Measurements from ENCODE around the gene RAB42.
A peak's percentile ranks its signal among the peaks of the same experiment; 100 is the strongest.

RAB42 gene

DNA sequence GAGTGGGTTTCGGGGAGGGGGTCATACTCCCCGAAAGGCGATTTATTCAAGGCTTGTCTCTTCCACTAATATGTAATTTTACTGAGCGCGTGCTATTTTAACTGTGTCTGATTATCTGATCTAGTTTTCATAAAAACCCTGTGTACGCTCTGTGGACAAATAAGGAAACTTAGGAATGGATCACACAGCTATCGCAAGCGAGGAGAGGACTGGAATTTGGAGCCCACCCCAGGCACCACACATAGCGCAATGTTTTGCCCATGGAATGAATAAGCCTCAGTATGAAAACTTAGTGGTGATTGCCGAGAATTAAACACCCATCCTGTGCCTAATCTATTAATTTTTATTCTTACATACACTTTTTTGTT lies 9.8 kb upstream of the RAB42 start:
- TF ChIP-seq CEBPB (IDR thresholded peaks at IDR 0.05) = no peak
- TF ChIP-seq EP300 (IDR thresholded peaks at IDR 0.05; ENCODE audit: borderline replicate concordance) = no peak
- TF ChIP-seq, protein P1, sequence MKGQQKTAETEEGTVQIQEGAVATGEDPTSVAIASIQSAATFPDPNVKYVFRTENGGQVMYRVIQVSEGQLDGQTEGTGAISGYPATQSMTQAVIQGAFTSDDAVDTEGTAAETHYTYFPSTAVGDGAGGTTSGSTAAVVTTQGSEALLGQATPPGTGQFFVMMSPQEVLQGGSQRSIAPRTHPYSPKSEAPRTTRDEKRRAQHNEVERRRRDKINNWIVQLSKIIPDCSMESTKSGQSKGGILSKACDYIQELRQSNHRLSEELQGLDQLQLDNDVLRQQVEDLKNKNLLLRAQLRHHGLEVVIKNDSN (IDR thresholded peaks at IDR 0.05) = no peak
- TF ChIP-seq ZBTB7A (IDR thresholded peaks at IDR 0.05; ENCODE audit: low read depth) = 0 out of 2 replicates have a peak, but pooled peaks have one; percentile 19

DNA sequence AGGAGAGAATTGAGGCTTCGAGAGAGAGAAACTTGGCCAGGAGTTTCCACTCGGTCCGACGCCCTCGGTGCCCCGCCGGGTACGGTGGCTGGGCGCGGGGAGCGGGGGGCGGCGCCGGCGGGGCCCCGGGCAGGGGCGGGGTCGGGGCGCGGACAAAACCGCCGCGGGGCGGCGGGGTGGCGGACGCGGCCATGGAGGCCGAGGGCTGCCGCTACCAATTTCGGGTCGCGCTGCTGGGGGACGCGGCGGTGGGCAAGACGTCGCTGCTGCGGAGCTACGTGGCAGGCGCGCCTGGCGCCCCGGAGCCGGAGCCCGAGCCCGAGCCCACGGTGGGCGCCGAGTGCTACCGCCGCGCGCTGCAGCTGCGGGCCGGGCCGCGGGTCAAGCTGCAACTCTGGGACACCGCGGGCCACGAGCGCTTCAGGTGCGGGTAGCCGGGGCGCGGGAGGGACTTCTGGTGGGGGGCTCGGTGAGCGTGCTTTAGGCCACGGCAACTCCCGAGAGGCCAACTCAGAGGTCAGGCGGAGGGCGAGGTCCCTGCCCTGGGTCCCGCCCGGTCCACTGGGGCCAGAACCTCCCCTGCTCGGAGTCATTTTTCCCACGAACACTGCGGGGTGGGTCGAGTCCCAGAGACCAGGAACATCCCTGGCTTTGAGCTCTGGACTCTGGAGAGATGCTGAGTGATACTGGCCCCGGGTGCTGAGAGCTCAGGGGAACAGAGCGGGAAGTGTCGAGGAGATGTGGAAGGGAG lies 431 bp downstream of the RAB42 start:
- TF ChIP-seq EGR1 (IDR thresholded peaks at IDR 0.05) = no peak
- no peak for TF ChIP-seq TAF1 (IDR thresholded peaks at IDR 0.05; ENCODE audit: low read depth)
- no peak for TF ChIP-seq TCF12 (IDR thresholded peaks at IDR 0.05; ENCODE audit: low read depth)
- TF ChIP-seq, protein P1 (IDR thresholded peaks at IDR 0.05) = no peak
- TF ChIP-seq EP300 (IDR thresholded peaks at IDR 0.05; ENCODE audit: borderline replicate concordance) = no peak
- TF ChIP-seq CREB1 (IDR thresholded peaks at IDR 0.05; ENCODE audit: low read depth) = no peak
- no peak for TF ChIP-seq RAD21 (IDR thresholded peaks at IDR 0.05; ENCODE audit: low read depth)
- no peak for TF ChIP-seq FOXM1 (IDR thresholded peaks at IDR 0.05; ENCODE audit: borderline replicate concordance, low read depth)
- TF ChIP-seq NFIC (IDR thresholded peaks at IDR 0.05) = no peak

DNA sequence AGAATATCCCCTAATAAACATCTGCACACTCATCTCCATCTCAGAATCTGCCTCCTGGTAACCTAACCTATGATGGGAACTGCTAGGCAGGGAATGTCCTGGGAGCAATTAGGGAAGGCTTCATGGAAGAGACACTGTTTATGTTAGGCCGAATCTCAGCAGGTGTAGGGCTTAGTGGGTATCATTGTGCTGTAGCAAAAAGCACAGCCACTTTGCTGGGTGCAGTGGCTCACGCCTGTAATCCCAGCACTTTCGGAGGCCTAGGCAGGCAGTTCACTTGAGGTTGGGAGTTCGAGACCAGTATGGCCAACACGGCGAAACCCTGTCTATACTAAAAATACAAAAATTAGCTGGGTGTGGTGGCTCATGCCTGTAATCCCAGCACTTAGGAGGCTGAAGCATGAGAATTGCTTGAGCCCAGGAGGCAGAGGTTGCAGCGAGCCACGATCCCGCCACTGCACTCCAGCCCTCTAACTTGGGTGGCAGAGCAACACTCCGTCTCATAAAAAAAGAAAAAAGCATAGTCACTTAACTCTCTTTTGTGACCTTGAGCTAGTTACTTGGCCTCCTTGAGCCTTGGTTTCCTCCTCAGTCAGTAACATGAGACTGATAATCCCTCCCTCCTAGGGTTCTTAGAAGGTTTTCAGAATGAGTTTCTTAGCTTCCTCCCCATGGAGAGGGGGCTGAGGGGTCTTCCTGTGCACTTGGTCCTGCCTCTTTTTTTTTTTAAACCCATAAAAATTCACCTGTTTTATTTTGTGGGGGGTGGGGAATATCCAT lies 3.5 kb downstream of the RAB42 start:
- TF ChIP-seq, protein P2, sequence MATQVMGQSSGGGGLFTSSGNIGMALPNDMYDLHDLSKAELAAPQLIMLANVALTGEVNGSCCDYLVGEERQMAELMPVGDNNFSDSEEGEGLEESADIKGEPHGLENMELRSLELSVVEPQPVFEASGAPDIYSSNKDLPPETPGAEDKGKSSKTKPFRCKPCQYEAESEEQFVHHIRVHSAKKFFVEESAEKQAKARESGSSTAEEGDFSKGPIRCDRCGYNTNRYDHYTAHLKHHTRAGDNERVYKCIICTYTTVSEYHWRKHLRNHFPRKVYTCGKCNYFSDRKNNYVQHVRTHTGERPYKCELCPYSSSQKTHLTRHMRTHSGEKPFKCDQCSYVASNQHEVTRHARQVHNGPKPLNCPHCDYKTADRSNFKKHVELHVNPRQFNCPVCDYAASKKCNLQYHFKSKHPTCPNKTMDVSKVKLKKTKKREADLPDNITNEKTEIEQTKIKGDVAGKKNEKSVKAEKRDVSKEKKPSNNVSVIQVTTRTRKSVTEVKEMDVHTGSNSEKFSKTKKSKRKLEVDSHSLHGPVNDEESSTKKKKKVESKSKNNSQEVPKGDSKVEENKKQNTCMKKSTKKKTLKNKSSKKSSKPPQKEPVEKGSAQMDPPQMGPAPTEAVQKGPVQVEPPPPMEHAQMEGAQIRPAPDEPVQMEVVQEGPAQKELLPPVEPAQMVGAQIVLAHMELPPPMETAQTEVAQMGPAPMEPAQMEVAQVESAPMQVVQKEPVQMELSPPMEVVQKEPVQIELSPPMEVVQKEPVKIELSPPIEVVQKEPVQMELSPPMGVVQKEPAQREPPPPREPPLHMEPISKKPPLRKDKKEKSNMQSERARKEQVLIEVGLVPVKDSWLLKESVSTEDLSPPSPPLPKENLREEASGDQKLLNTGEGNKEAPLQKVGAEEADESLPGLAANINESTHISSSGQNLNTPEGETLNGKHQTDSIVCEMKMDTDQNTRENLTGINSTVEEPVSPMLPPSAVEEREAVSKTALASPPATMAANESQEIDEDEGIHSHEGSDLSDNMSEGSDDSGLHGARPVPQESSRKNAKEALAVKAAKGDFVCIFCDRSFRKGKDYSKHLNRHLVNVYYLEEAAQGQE (IDR thresholded peaks at IDR 0.05; ENCODE audit: low read depth) = no peak
- TF ChIP-seq YY1 (IDR thresholded peaks at IDR 0.05; ENCODE audit: low read depth) = no peak
- no peak for TF ChIP-seq EP300 (IDR thresholded peaks at IDR 0.05; ENCODE audit: borderline replicate concordance)
- no peak for TF ChIP-seq ZBTB7A (IDR thresholded peaks at IDR 0.05; ENCODE audit: low read depth)
- TF ChIP-seq NFIC (IDR thresholded peaks at IDR 0.05) = no peak
- no peak for TF ChIP-seq RAD21 (IDR thresholded peaks at IDR 0.05; ENCODE audit: low read depth)
- no peak for TF ChIP-seq FOXM1 (IDR thresholded peaks at IDR 0.05; ENCODE audit: borderline replicate concordance, low read depth)
- TF ChIP-seq CREB1 (IDR thresholded peaks at IDR 0.05; ENCODE audit: low read depth) = no peak
- no peak for TF ChIP-seq TEAD4 (IDR thresholded peaks at IDR 0.05)
- TF ChIP-seq EGR1 (IDR thresholded peaks at IDR 0.05) = no peak
- TF ChIP-seq, protein P3, sequence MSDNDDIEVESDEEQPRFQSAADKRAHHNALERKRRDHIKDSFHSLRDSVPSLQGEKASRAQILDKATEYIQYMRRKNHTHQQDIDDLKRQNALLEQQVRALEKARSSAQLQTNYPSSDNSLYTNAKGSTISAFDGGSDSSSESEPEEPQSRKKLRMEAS (IDR thresholded peaks at IDR 0.05) = no peak
- no peak for TF ChIP-seq TCF12 (IDR thresholded peaks at IDR 0.05; ENCODE audit: low read depth)
- no peak for TF ChIP-seq CEBPB (IDR thresholded peaks at IDR 0.05)
- TF ChIP-seq TAF1 (IDR thresholded peaks at IDR 0.05; ENCODE audit: low read depth) = no peak
- TF ChIP-seq, protein P1 (IDR thresholded peaks at IDR 0.05) = no peak

DNA sequence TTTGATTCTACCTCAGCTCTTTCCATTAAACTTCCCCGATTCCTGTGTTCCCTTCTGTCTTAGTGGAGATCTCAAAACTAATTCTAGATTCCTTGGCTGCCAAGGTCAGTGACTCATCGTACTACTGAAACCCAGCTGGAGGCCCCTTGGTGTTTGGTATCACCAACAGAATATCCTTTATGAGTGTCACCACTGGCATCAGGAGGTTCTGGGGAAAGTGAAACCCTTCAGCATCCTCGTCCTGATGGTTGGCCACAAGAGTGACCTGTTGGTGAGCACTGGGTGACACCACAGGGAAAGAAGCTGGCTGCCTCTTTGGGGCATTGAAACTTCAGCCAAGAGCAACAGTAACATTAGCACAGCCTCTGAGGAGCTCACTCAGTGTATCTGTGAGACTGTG lies 9.6 kb downstream of the RAB42 start:
- TF ChIP-seq YY1 (IDR thresholded peaks at IDR 0.05; ENCODE audit: low read depth) (no peak), TEAD4 (IDR thresholded peaks at IDR 0.05) (peak; percentile 44; the same call in 1 of the 2 replicates)

DNA sequence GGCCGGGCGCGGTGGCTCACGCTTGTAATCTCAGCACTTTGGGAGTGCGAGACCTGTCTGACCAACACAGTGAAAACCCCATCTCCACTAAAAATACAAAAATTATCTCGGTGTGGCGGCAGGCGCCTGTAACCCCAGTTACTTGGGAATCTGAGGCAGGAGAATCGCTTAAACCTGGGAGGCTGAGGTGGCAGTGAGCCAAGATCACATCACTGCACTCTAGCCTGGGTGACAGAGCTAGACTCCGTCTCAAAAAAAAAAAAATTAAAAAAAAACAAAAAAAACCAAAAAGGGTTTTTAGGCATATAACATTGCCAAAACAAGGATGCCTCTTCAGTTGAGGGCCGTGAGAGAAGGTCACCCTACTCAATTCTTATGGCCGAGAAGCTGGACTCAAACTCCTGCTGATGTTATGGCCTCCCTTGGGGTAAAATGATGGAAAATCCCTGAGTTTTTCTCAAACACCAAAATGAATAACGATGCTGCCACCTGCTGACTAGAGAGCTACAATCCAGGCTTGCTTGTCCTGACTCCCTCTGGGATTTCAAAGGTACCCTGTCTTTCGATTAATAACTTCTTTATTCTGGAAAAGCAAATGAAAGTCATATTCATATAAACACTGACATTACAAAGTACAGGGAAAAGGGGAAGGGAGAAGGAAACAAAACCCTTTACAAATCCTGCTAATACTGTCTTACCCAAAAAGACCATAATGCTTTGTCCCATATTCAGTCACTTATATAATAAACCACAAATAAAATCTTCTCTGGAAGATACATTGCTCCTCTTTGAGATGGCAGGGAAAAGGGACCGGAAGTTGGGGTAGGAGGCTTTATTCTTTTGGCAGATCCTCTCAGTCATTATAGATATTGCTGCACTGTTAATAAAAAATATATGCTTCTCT lies 10.7 kb downstream of the RAB42 start:
- TF ChIP-seq CEBPB (IDR thresholded peaks at IDR 0.05) (no peak), RAD21 (IDR thresholded peaks at IDR 0.05; ENCODE audit: low read depth) (peak; percentile 70), EGR1 (IDR thresholded peaks at IDR 0.05) (no peak)

DNA sequence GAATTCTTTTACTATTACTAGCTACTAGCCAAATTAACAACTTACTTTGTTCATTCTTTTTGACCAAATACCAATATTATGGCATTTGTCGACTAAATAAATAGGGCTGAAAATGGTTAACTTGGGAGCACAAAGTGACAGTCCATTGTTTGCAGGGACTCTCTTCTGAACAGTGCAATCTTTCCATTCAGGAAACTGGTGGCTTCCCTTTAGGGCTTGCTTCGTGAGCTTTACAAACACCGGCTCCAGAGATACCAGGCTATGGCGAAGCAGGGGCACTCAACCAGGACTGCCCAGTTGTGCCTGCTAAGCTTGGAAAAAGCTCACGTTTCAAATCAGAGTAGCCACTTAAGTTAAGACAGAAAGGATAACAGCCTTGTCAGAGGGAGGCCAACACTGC lies 12.3 kb downstream of the RAB42 start:
- TF ChIP-seq CREB1 (IDR thresholded peaks at IDR 0.05; ENCODE audit: low read depth) = no peak
- no peak for TF ChIP-seq EP300 (IDR thresholded peaks at IDR 0.05; ENCODE audit: borderline replicate concordance)
- TF ChIP-seq TAF1 (IDR thresholded peaks at IDR 0.05; ENCODE audit: low read depth) = no peak
- TF ChIP-seq, protein P1 (IDR thresholded peaks at IDR 0.05) = no peak
- TF ChIP-seq TEAD4 (IDR thresholded peaks at IDR 0.05) = no peak
- no peak for TF ChIP-seq CEBPB (IDR thresholded peaks at IDR 0.05)
- TF ChIP-seq TCF12 (IDR thresholded peaks at IDR 0.05; ENCODE audit: low read depth) = no peak
- TF ChIP-seq, protein P2 (IDR thresholded peaks at IDR 0.05; ENCODE audit: low read depth) = no peak
- TF ChIP-seq RAD21 (IDR thresholded peaks at IDR 0.05; ENCODE audit: low read depth) = no peak
- no peak for TF ChIP-seq NFIC (IDR thresholded peaks at IDR 0.05)
- TF ChIP-seq, protein P3 (IDR thresholded peaks at IDR 0.05) = no peak
- TF ChIP-seq YY1 (IDR thresholded peaks at IDR 0.05; ENCODE audit: low read depth) = no peak
- no peak for TF ChIP-seq EGR1 (IDR thresholded peaks at IDR 0.05)
- TF ChIP-seq ZBTB7A (IDR thresholded peaks at IDR 0.05; ENCODE audit: low read depth) = no peak
- no peak for TF ChIP-seq FOXM1 (IDR thresholded peaks at IDR 0.05; ENCODE audit: borderline replicate concordance, low read depth)
